SU-DHL-6 (cell line): ENCODE data around the gene CUX1.

Experiments used
- CTCF ChIP-seq: fragments of 200-600 bp; sonication (generic); IDR thresholded peaks from one replicate; pipeline ENCODE4 v1.5.1; 2017; ENCODE audit warnings: antibody characterized with exemption, mild to moderate bottlenecking, low read length, moderate library complexity; ENCODE audit not compliant: insufficient read depth, poor library complexity, severe bottlenecking
- EZH2phosphoT487 ChIP-seq: fragments of 200-600 bp; sonication (generic), shearing (Covaris generic); conservative IDR thresholded peaks from 2 replicates; pipeline ENCODE4 v1.6.1; 2018; ENCODE audit warnings: mild to moderate bottlenecking, antibody characterized with exemption, low read length, moderate library complexity, mixed read lengths

- no peak for TF ChIP-seq CTCF
- TF ChIP-seq EZH2phosphoT487 = no peak
These were observed 4.8 kb upstream of the CUX1 start for GRCh38 chr7:101812595-101812994.
